Stimulated activated CD4-positive, alpha-beta T cell treated with anti-CD3 and anti-CD28 coated beads, Interleukin-2, amount 100 ng/mL, for 4 hours (primary cell): ENCODE data around the gene DCLRE1B.

Experiments used
- DNase-seq: peaks from one replicate; pipeline ENCODE4 v3.0.0-alpha.2; 2020; ENCODE audit warnings: low read depth

DCLRE1B gene

GRCh38 chr1:113904674-113905434 is at the start of gene DCLRE1B, which contains the start of gene AP4B1:
Gene DCLRE1B, plus strand, starts transcription at chr1:113905326. Its CDS starts 261 bp downstream, at chr1:113905587.
Gene AP4B1, minus strand, starts transcription at chr1:113904799. Its CDS starts 82 bp downstream, at chr1:113904717.
- DNase-seq = peak; percentile 96

GRCh38 chr1:113855630-113856400 is 49.3 kb upstream of the DCLRE1B start:
- DNase-seq = no peak

- DNase-seq = no peak
Observed at GRCh38 chr1:113856401-113856790, 48.7 kb upstream of the DCLRE1B start.

GRCh38 chr1:113857776-113858175 is 47.4 kb upstream of the DCLRE1B start:
- no peak for DNase-seq

- DNase-seq = no peak
Observed at GRCh38 chr1:113858418-113858817, 46.7 kb upstream of the DCLRE1B start.

GRCh38 chr1:113858982-113859381 is 46.1 kb upstream of the DCLRE1B start:
- DNase-seq = no peak

GRCh38 chr1:113859478-113860175 is 45.5 kb upstream of the DCLRE1B start:
- no peak for DNase-seq

GRCh38 chr1:113860891-113861290 is 44.2 kb upstream of the DCLRE1B start:
- DNase-seq = no peak

GRCh38 chr1:113861641-113862040 is 43.5 kb upstream of the DCLRE1B start:
- DNase-seq = no peak

- peak; percentile 28 for DNase-seq
Observed at GRCh38 chr1:113868387-113869083, 36.6 kb upstream of the DCLRE1B start.

GRCh38 chr1:113870778-113871177 is 34.3 kb upstream of the DCLRE1B start:
- DNase-seq = no peak

GRCh38 chr1:113871597-113872113 is 33.5 kb upstream of the DCLRE1B start, which contains the start of gene PTPN22:
Gene PTPN22, minus strand, starts transcription at chr1:113871712.
- DNase-seq = peak; percentile 79

- no peak for DNase-seq
Observed at GRCh38 chr1:113872219-113872935, 32.7 kb upstream of the DCLRE1B start.

- DNase-seq = no peak
Observed at GRCh38 chr1:113874012-113874879, 30.9 kb upstream of the DCLRE1B start.

GRCh38 chr1:113875714-113876113 is 29.4 kb upstream of the DCLRE1B start:
- no peak for DNase-seq

GRCh38 chr1:113876176-113876575 is 28.9 kb upstream of the DCLRE1B start:
- no peak for DNase-seq

- no peak for DNase-seq
Observed at GRCh38 chr1:113879739-113880038, 25.4 kb upstream of the DCLRE1B start.

- no peak for DNase-seq
Observed at GRCh38 chr1:113881661-113882060, 23.5 kb upstream of the DCLRE1B start.

- no peak for DNase-seq
Observed at GRCh38 chr1:113886417-113887401, 18.4 kb upstream of the DCLRE1B start.
